Heart left ventricle (tissue), 16 donors: ENCODE measurements around the gene RPUSD2. TPM values are rescaled to one million over a fixed set of nuclear protein-coding genes. Genes with fewer than 3 reads are reported as not detected.

Experiments
- ATAC-seq, 4 donors: fragments of 200-7000 bp; cut with Tn5 transposase; one replicate each; pipeline ENCODE4 v1.9.1; 2020 to 2022; ENCODE audit warnings: moderate library complexity in 4 of 4, mild to moderate bottlenecking in 3 of 4, moderate number of reproducible peaks in 1 of 4
- DNase-seq, 5 donors: peaks; one replicate each; pipeline ENCODE4 v3.0.0-alpha.2; 2020
- H3K27ac ChIP-seq, 12 donors: fragments of 200-600 bp; sonication (generic) in 4 of 12; one replicate each; pipeline versions ENCODE4 v1.5.0 to v1.8.0; 2016 to 2022; ENCODE audit warnings: mild to moderate bottlenecking in 2 of 12
- H3K27me3 ChIP-seq, 9 donors: fragments of 200-600 bp; sonication (generic) in 2 of 9; one replicate each; pipeline versions ENCODE4 v1.5.1 to v1.8.0; 2016 to 2022; ENCODE audit warnings: mild to moderate bottlenecking in 3 of 9
- H3K36me3 ChIP-seq, 9 donors: fragments of 200-600 bp; sonication (generic) in 2 of 9; one replicate each; pipeline versions ENCODE4 v1.5.0 to v1.8.0; 2018 to 2022; ENCODE audit warnings: mild to moderate bottlenecking in 2 of 9
- H3K4me1 ChIP-seq, 12 donors: fragments of 200-600 bp; sonication (generic) in 4 of 12; one replicate each; pipeline versions ENCODE4 v1.5.0 to v1.8.0; 2016 to 2022; ENCODE audit warnings: mild to moderate bottlenecking in 3 of 12
- H3K4me3 ChIP-seq, 12 donors: fragments of 200-600 bp; sonication (generic) in 4 of 12; one replicate each; pipeline versions ENCODE4 v1.5.0 to v1.8.0; 2017 to 2022; ENCODE audit warnings: mild to moderate bottlenecking in 9 of 12, moderate library complexity in 4 of 12
- H3K9me3 ChIP-seq, 12 donors: fragments of 200-600 bp; sonication (generic) in 4 of 12; one replicate each; pipeline versions ENCODE4 v1.5.0 to v1.8.0; 2016 to 2022; ENCODE audit warnings: mild to moderate bottlenecking in 1 of 12
- POLR2A ChIP-seq, 2 donors: fragments of 450-650 bp; IDR thresholded peaks; one replicate each; pipeline ENCODE4 v1.6.1; 2017; ENCODE audit warnings: antibody characterized with exemption in 2 of 2, mild to moderate bottlenecking in 2 of 2, moderate library complexity in 2 of 2
- WGBS, 4 donors: extraction: QIAGEN DNeasy Blood & Tissue Kit in 2 of 4; methylation state at CpG; one replicate each; pipeline versions ENCODE4 v1.1.5 to v1.1.7; 2013 to 2018; 5-methylcytosine and 5-hydroxymethylcytosine counted together
- intact Hi-C, 10 donors: fragments of 100-400 bp; cut with DNase I; formaldehyde crosslinking; loops; one replicate each; pipeline versions ENCODE4 v1.11.1 to v1.14.2; 2022
- polyA plus RNA-seq, 2 donors: library from polyadenylated mRNA; stranded (reverse); fragments of 200-250 nt; gene quantifications; one replicate each; pipeline ENCODE4 v1.2.3, GENCODE V29; 2013
- total RNA-seq, 9 donors: library from RNA; depleted of rRNA in 2 of 9; stranded (reverse); fragments of >200 nt in 2 of 9; fragmentation: NEBNext Ultra II Directional in 3 of 9; extraction: Animal tissue kit (Norgen Biotek cat#: 25700) in 3 of 9; gene quantifications; one replicate each; pipeline versions ENCODE4 v1.1.0 to v1.2.4, GENCODE V29; 2016 to 2023
- TF ChIP-seq, protein P1 (sequence below), 12 donors: fragments of 200-600 bp; sonication (generic) in 4 of 12; IDR thresholded peaks; one replicate each; pipeline versions ENCODE4 v1.5.0 to v1.8.0; 2018 to 2022; ENCODE audit warnings: antibody characterized with exemption in 12 of 12, mild to moderate bottlenecking in 5 of 12
- donor health status: ischemic (EF 13 %, LVEDD 7.1; RV severe dilation, severe dysfunction).
- donor health status: healthy with polysubstance abuse.
- donor health status: DM: no; HTN: yes; CAD: no.
- donor health status: DM: no; HTN: no; CAD: no.
- donor health status: ischemic (EF 25% LVEDD 6.9; RV normal size, moderate dysfunction).
- donor health status: ischemic (EF 25% LVEDD 5.7; RV mildly dilated, moderate dysfunction).
- donor health status: healthy.
- donor health status: DM: yes; HTN: yes; CAD: no.
- donor health status: ischemic (EF 35%, LVEDD 5.7; RV mildly dilated, moderate dysfunction).
- donor health status: nonischemic (EF 11% LVEDD 7.7; RV severe dilation, severe dysfunction).
- donor health status: DM: yes; HTN: yes; CAD: no.
- donor health status: PGD.
- donor health status: ischemic (EF 29% LVEDD 5.4; RV normal size, mild dysfunction).
- donor health status: nonischemic (EF 23%, LVEDD 6.1; RV moderate dilation, normal function).

Gene RPUSD2
- total and polyA plus RNA-seq, 11 donors, result 5.8 to 11.0 (median 9.0) TPM

- no peak overlapping the region for H3K27ac ChIP-seq
- ATAC-seq (no peak), DNase-seq (no peak)
- H3K36me3 ChIP-seq, result no peaks in the 10 kb centered on the region
- WGBS, 4 donors, result 82 to 92% (median 90%) methylated on average over 6 of the region's 6 CpGs
- H3K27me3 ChIP-seq, result no peaks in the 10 kb centered on the region
- H3K9me3 ChIP-seq, result no peaks in the 10 kb centered on the region
- TF ChIP-seq, protein P1, sequence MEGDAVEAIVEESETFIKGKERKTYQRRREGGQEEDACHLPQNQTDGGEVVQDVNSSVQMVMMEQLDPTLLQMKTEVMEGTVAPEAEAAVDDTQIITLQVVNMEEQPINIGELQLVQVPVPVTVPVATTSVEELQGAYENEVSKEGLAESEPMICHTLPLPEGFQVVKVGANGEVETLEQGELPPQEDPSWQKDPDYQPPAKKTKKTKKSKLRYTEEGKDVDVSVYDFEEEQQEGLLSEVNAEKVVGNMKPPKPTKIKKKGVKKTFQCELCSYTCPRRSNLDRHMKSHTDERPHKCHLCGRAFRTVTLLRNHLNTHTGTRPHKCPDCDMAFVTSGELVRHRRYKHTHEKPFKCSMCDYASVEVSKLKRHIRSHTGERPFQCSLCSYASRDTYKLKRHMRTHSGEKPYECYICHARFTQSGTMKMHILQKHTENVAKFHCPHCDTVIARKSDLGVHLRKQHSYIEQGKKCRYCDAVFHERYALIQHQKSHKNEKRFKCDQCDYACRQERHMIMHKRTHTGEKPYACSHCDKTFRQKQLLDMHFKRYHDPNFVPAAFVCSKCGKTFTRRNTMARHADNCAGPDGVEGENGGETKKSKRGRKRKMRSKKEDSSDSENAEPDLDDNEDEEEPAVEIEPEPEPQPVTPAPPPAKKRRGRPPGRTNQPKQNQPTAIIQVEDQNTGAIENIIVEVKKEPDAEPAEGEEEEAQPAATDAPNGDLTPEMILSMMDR (IDR thresholded peaks at IDR 0.05), result no peak
- TF ChIP-seq POLR2A (IDR thresholded peaks at IDR 0.05), result no peak
- peaks cover 0 to 21% (median 2%) of the 10 kb centered on the region in 12 donors for H3K4me1 ChIP-seq
- intact Hi-C loops, result no loop called here
- no peak overlapping the region for H3K4me3 ChIP-seq
Observed at GRCh38 chr15:40538976-40539375, 30.1 kb upstream of the RPUSD2 start.

- Histone ChIP-seq H3K36me3 (peaks cover 0 to 11% (median 4%) of the 10 kb centered on the region in 9 donors), H3K27me3 (no peaks in the 10 kb centered on the region), H3K9me3 (no peaks in the 10 kb centered on the region), H3K27ac (no peak overlapping the region), H3K4me1 (peaks cover 0 to 15% (median 0%) of the 10 kb centered on the region in 12 donors), H3K4me3 (no peak overlapping the region)
- ATAC-seq (no peak), DNase-seq (no peak)
- WGBS, 4 donors, result 92 to 96% (median 94%) methylated on average over 3 of the region's 3 CpGs
- TF ChIP-seq, protein P1 (IDR thresholded peaks at IDR 0.05), result no peak
- no peak for TF ChIP-seq POLR2A (IDR thresholded peaks at IDR 0.05)
- intact Hi-C loops, result no loop called here
Observed at GRCh38 chr15:40543082-40543481, 26.0 kb upstream of the RPUSD2 start.

DNA sequence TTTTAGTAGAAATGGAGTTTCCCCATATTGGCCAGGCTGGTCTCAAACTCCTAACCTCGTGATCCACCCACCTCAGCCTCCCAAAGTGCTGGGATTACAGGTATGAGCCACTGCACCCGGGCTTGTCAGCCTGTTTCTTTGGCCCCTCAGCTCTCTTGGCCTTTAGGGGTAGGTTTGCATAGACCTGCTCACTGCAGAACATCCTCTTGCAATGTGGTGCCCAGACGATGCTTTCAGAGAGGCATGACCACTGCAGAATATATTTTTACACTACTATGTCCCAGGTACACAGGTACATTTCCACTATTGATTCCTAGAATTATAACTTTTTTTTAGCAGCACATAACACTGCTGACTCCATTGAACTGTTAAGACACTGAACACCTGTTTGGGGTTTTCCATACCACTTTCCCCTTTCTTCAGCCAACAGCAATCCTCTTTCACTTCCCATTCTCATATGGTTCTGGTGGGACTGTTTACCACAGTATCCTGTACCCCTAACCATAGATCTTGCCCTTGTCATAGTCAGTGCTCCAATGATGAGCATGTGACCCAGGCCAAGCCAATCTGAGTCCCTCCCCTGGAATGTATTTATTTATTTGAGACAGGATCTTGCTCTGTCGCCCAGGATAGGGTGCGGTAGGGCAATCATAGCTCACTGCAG is 25.3 kb upstream of the RPUSD2 start:
- intact Hi-C loops, result no loop called here
- Histone ChIP-seq H3K4me1 (peaks cover 0 to 15% (median under 1%) of the 10 kb centered on the region in 12 donors), H3K9me3 (no peaks in the 10 kb centered on the region), H3K27me3 (no peaks in the 10 kb centered on the region), H3K4me3 (no peak overlapping the region), H3K36me3 (peaks cover 0 to 18% (median 4%) of the 10 kb centered on the region in 9 donors), H3K27ac (no peak overlapping the region)
- WGBS, 4 donors, result 89 to 94% (median 91%) methylated on average over 5 of the region's 5 CpGs
- TF ChIP-seq POLR2A (IDR thresholded peaks at IDR 0.05), result no peak
- TF ChIP-seq, protein P1 (IDR thresholded peaks at IDR 0.05), result no peak
- DNase-seq (no peak), ATAC-seq (no peak)

- WGBS, 4 donors, result 60 to 84% (median 72%) methylated on average over 1 of the region's 1 CpG
- Histone ChIP-seq H3K4me3 (no peak overlapping the region), H3K9me3 (no peaks in the 10 kb centered on the region), H3K36me3 (peaks cover 0 to 31% (median 4%) of the 10 kb centered on the region in 9 donors), H3K27me3 (no peaks in the 10 kb centered on the region), H3K4me1 (peaks cover 0 to 30% (median 8%) of the 10 kb centered on the region in 12 donors), H3K27ac (no peak overlapping the region)
- intact Hi-C loops, result no loop called here
- no peak for ATAC-seq
- TF ChIP-seq, protein P1 (IDR thresholded peaks at IDR 0.05), result no peak
- no peak for TF ChIP-seq POLR2A (IDR thresholded peaks at IDR 0.05)
- DNase-seq, result no peak
Observed at GRCh38 chr15:40545457-40545856, 23.6 kb upstream of the RPUSD2 start.
